DMS53 (cell line): ENCODE results near the gene CEP68.
A peak's percentile ranks its signal among the peaks of the same experiment; 100 is the strongest.
"Not testable (repeated sequence)": the region's sequence is repeated elsewhere in the genome, so short reads cannot be mapped to it uniquely, and the experiment has no call there.

Source experiments
- DNase-seq: peaks from one replicate; lab custom pipeline; 2025; lab: John Stamatoyannopoulos, UW

CEP68 gene, protein sequence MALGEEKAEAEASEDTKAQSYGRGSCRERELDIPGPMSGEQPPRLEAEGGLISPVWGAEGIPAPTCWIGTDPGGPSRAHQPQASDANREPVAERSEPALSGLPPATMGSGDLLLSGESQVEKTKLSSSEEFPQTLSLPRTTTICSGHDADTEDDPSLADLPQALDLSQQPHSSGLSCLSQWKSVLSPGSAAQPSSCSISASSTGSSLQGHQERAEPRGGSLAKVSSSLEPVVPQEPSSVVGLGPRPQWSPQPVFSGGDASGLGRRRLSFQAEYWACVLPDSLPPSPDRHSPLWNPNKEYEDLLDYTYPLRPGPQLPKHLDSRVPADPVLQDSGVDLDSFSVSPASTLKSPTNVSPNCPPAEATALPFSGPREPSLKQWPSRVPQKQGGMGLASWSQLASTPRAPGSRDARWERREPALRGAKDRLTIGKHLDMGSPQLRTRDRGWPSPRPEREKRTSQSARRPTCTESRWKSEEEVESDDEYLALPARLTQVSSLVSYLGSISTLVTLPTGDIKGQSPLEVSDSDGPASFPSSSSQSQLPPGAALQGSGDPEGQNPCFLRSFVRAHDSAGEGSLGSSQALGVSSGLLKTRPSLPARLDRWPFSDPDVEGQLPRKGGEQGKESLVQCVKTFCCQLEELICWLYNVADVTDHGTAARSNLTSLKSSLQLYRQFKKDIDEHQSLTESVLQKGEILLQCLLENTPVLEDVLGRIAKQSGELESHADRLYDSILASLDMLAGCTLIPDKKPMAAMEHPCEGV

DNA sequence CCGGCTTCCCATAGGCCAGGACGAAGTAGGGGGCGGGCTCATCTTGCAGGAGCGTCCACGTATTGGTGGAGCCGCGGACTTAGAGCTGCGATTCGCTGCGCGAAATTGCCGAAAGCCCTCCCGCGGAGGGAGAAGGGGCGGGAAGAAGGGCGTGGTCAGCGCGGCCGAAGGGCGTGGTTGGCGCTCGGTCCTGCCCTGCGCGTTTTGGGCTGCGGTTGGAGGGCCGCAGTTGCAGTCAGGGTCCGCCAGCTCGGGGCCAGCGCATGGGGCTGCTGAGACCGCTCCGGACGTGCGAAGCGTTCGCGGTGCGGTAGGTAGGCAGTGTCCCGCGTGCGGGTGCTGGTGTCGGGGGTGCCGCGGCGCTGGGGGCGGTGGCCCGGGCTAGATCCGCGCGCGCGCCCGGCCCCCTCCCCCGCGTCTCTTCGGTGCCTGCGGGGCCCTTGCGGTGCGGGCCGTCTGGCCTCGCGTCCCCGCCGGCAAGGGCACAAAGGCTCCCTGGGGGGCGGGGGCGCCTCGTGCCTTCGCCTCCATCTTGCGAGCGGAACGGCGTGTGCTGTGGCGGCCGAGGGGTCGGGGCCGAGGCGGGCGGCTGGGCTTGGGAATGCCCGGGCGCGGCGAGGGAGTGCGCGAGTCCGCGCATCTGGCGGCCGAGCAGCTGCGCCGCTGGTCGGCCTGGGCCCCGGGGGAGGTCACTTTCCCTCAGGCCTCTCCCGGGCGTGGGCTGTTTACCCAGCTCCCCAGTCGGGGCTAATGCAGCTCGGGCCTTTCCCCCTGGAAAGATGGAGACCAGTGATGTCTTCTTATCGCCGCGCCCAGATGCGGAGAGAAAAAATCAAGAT lies at the start of gene CEP68:
CEP68 (plus strand) TSS at position 202 of the 839 bp plus-strand sequence. CDS start 13,029 bp downstream, outside the sequence.
- peak; percentile 99 for DNase-seq

GRCh38 chr2:65013776-65014175 lies 42.4 kb upstream of the CEP68 start:
- DNase-seq: no peak

GRCh38 chr2:65015731-65016130 lies 40.5 kb upstream of the CEP68 start:
- no peak for DNase-seq

DNA sequence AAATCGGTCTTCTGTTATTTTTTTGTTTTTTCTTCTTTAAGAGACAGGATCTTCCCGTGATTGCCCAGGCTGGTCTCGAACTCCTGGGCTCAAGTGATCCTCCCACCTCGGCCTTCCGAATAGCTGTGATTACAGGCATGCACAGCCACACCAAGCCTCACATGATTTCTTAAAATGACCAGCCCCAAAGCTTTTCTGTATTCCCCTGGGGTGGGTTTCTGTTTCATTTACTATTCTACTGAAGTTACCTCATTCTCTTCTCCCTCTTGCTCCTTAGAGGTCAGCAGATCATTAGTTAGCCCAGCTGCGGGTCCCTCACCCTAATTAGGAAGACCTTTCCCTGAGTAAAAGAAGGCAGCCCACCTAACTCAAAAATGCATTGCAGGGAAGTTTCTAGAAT lies 39.4 kb upstream of the CEP68 start:
- DNase-seq: no peak

- DNase-seq: peak; percentile 13
Measured at GRCh38 chr2:65017335-65017734, 38.9 kb upstream of the CEP68 start.

GRCh38 chr2:65018141-65018582 lies 38.1 kb upstream of the CEP68 start:
- DNase-seq: no peak

- DNase-seq: no peak
Measured at GRCh38 chr2:65019010-65019409, 37.2 kb upstream of the CEP68 start.

DNA sequence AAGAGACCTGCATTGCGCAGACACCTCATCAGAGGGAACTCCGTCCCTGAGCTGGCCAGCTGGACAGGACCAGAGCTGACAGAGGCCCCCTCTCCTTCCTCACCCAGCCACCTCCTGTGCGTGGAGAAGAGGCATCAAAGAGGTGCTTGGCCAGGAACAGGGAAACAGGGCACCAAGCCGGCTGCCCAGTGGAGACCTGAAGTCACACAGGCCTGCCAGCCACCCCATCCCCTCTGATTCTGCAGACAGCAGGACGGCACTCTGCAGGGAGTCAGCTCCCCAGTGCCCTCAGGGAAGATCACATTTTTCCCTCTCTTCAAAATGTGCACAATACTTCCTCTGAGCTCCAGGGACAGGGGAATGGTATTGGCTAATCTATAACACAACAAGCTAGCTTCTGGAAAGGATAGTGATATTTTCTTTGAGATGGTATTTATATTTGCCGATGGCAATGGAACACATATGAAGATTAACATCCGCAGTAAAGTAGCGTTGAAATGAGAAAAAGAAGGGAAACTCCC lies 36.5 kb upstream of the CEP68 start:
- no peak for DNase-seq

GRCh38 chr2:65020251-65020650 lies 36.0 kb upstream of the CEP68 start:
- DNase-seq: not testable (repeated sequence)

GRCh38 chr2:65020943-65021528 lies 35.2 kb upstream of the CEP68 start:
- DNase-seq: no peak

GRCh38 chr2:65021709-65022108 lies 34.5 kb upstream of the CEP68 start:
- DNase-seq: peak; percentile 7

GRCh38 chr2:65022189-65022588 lies 34.0 kb upstream of the CEP68 start:
- no peak for DNase-seq

GRCh38 chr2:65023742-65024141 lies 32.5 kb upstream of the CEP68 start:
- DNase-seq: no peak

- peak; percentile 73 for DNase-seq
Measured at GRCh38 chr2:65024149-65024829, 31.9 kb upstream of the CEP68 start.

- peak; percentile 18 for DNase-seq
Measured at GRCh38 chr2:65025453-65026123, 30.6 kb upstream of the CEP68 start.

DNA sequence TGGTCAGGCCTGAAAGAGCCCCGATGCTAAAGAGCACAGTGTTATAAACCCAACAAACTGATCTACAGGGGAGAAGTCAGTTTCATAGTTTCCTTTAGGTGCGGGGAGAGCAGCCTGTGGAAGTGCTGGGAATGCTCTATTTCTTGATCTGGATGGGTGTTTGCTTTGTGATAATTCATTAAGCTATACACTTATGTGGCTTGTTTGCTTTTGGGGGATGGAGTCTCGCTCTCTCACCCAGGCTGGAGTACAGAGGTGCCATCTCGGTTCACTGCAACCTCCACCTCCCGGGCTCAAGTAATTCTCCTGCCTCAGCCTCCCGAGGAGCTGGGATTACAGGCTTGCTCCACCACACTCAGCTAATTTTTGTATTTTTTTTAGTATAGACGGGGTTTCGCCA lies 30.1 kb upstream of the CEP68 start:
- DNase-seq: peak; percentile 69

- DNase-seq: no peak
Measured at GRCh38 chr2:65026704-65027464, 29.3 kb upstream of the CEP68 start.

DNA sequence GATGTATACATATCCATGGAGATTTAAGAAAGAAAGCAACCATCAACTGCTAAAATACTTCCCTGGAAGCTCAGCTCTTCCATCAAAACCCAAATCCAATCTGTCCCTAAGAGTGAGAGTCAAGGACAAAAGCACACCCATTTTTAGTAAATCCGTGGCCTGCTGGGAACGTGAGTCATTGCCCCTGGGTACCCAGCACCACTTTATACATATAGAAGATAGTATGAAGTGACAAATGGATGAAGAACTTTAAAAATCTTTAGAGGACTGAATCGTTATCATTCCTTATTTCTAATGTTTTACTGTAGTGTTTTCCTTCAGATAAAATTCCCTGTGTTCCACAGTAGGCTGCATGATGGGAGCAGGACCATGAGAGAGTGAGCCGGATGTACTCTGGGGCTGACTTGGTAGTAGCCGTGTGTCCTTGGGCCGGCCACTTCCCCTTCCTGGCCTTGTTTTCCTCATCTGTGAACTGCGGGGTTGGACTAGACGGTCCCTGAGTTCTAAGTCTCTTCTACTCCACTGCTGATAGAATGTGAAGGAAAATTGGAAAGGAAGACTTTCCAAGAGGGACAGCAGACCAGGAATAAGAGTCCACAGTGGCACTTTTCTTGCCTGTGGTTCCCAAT lies 28.5 kb upstream of the CEP68 start:
- DNase-seq: no peak
